Stimulated activated CD8-positive, alpha-beta memory T cell treated with anti-CD3 and anti-CD28 coated beads, Interleukin-4, amount 100 ng/mL, for 24 hours (primary cell): Measurements from ENCODE around the gene PLEKHG7.
"Not testable (repeated sequence)": the region's sequence is repeated elsewhere in the genome, so short reads cannot be mapped to it uniquely, and the experiment has no call there.

Experiments
- DNase-seq: peaks from one replicate; pipeline ENCODE4 v3.0.0-alpha.2; 2020; ENCODE audit warnings: low read depth

The PLEKHG7 gene

DNA sequence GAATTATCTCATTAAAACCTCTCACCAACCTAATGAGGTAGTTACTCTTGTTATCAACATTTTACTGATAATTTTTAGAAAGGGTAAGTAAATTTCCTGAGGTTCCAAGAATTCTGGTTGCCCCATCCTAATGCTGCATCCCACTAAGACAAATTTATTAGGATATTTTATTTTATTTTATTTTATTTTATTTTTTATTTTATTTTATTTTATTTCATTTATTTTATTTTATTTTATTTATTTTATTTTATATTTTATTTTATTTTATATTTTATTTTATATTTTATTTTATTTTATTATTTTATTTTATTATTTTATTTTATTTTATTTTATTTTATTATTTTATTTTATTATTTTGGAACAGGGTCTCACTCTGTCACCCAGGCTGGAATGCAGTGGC is 46.9 kb downstream of the PLEKHG7 start:
- not testable (repeated sequence) for DNase-seq

DNA sequence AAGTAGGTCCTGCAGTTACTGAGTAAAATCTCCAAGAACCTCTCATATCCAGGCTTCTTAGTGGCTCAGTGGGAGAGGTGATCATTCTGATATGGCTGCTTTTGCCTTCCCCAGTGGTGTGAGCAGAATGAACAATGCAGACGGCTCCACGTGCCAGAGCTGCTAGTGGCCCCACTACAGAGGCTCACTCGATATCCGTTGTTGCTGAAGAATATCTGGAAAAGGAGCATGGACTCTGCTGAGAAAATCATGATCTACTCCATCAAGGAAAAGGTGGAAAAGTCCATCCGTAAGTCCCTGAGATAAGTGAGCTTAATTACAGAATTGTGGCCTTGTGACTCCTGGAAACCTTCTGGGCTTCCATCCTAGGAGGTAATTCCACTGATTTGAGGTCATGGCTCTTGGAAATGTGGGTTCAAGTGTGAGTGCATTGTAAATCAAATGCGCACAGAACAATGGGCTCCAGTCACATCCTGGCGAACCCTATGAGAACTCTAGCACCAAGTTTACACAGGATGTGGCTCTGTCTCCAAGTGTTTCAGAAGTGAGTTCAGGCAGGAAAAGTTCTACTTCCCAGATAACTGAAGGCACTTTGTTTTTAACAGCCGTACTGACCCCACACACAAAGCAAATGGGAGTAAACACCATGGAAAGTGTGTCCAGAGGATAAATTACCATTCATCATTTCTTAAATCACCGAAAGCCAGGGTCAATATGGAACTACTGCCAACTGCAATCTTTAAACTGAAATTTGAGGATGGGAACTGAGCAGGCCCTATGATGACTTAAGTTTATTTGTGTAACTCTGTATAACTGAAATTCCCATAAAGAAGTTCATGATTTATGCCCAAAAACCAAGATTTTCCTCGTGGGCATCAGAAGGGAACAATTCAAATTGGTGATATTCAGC is 51.4 kb downstream of the PLEKHG7 start:
- no peak for DNase-seq

DNA sequence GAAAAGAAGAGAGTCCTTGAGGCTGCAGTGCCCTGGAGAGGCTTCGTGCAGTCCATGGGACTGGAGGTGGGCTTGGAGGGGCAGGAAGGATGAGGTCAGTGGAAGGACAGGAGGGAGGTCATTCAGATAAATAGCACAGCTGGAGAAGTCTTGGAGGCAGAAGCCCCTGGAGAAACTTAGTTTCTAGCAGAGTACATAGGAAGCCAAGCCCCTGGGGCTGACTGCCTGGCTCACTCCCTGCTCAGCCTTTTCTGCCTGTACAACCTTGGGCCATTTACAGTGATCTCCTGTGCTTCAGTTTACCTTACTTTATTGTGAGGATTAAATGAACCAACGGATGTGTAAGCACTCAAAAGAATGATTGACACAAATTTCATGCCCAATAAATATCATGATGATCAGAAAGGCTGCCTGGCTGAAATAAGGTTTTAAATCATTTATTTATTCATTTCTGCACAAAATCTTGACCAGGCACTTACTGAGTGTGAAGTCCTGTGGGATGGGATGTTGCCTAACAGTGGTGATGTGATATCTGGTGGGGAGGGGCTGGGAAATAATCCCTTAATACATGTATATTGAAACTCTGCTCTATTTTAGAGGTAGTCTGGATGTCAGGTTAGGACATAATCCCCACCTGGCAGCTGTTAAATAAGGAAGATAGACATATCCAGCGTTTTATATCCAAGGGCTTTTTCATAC is 54.3 kb downstream of the PLEKHG7 start:
- DNase-seq, result no peak

DNA sequence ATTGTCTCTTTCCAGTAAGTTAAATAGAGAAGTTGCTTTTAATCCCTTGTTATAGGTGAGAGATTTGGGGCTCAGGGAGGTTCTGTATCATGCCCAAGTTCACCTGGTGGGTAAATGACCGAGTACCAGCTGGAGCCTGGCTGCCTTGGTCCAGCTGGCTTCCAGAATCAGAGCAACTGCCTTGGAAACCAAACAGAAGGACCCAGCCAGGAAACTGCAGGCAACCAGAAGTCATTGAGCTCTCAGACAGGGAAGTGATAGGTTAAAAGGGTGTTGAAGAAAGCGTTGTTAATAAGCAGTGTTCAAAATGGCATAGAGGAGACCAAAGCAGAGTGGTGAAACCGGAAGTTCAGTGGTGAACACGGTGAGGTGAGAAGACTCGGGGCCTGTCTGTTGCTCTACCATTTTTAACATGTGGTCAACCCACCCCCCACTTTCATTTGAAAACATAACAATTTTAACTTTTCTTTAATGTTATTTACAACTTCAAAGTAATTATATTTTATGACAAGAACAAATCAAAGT is 54.9 kb downstream of the PLEKHG7 start:
- no peak for DNase-seq

DNA sequence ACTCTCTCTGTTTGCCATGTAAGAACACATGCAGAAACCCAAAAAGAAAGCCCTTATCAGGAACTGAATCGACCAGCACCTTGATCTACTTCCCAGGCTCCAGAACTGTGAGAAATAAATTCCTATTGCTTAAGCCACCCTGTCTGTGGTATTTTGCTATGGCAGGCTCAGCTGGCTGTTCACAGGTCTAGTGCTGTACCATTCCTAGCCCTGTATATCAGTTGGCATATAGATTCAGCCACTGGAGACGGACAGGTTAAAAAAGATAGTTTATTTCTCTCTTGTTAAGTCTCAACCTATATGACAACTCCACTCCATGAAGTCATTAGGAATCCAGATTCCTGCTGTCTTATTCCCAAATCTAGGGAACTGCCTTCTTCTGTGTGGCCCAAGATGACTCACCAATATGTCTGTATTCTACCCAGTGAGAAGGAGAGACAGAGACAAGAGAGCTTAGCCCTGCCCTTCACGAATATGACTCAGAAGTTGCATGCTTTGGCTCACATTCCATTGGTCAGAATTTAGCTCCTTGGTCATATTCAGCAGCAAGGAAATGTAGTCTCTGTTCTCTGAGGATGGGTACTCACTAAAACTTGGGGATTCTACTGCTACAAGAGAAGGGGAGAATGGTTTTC is 57.0 kb downstream of the PLEKHG7 start:
- DNase-seq, result no peak

DNA sequence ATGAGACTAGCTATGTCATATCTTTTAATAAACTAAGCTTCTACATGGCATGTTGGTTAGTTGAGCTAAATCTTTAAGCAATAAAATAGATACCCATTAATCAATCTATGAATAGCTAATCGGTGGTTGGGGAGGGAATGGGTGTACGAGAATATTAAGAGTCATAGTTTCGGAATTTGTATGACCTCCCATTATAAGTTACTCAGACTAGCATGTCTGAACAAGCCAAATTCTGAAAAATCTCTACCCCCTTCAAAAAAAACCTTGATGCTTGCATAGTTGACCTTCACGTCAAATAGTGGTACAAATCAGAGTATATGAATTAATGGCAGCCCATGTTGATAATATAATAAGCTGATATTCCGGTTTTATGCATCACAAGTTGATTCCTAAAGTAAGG is 60.0 kb downstream of the PLEKHG7 start:
- no peak for DNase-seq

DNA sequence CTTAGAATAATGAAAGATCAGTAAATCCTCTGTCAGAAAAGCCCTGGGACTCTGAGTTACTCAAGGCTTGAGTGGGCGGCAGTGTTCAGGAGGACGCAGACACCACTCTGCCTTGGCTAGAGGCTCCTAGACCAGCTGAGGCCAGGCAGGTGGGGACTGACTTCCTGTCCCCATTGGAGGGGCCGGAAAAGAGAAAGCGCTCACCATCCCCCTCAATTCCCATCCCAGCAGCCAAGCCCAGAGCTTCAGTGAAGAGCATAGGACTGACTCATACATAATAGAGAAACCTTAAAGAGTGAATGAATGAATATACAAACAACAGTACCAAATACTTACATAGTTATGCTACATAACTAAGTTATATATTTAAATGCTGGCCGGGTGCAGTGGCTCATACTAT is 62.0 kb downstream of the PLEKHG7 start:
- no peak for DNase-seq

DNA sequence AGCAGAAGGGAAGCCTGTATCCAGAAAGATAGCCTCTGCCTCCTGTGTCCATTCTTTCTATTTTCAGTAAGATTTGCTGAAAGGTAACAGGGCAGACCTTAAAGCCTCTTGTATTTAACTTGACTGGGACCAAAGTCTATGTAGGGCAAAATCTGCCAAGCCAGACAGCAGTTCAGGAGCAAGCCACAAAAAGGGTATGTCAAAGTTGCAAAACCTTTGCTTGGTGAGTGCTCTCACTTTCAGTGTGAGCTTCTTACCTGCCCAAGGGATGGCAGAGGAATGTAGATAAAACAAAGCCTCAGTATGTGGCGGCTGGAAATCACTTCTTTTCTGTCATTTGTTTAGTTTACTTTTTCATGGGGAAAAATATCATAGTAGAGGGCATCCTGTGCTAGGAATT is 63.1 kb downstream of the PLEKHG7 start:
- no peak for DNase-seq

DNA sequence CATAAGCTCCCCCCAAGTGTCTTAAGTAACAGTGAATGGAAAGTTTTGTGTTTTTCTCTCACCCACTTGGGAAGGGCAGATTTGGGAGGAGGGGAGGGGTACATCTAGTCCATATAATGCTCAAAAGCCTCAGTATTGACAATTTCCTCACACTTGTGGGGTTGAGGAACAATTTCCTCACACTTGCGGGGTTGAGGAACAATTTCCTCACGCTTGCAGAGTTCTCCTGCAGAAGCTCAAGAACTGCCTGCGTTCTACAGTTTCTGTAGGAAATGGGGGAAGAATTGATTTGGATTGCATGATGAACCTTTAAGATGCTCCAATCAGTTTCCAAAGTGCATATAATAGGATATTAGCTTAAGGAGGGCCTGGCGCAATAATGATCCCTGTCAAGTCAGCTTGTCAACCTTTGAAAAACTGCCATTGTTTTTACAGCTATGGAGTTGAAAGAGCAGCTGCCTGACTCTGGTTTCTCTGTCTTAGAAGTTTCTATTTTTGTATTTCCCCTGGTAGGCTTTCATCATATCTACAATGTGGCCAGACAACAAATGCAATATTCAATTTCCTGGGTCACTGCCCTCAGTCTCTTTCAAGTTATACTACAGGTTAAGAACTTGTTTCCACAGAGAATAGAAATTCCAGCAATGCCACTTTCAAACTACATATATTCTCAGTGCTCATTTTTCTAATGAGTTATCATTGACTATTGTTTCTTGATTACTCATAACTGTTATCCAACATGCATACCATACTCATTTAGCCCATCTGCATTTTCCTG is 66.5 kb downstream of the PLEKHG7 start:
- no peak for DNase-seq

DNA sequence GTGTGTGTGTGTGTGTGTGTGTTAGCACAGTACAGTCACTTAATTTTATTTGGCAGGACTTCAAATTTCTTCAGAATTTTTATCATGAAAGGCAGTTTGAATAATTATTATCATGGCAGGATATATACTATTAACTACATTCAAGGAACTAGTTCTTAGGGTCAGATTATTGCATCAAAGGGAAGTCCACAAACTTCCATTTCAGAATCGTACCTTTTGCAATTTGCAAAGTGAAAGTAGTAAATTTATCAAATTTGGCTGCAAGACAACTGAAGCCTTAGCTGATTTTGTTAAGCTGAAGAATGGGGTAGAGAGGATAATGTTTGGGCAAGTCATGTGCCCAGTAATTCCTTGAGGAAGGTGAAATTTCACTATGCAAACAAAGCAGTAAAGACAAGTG is 68.2 kb downstream of the PLEKHG7 start:
- DNase-seq, result no peak

DNA sequence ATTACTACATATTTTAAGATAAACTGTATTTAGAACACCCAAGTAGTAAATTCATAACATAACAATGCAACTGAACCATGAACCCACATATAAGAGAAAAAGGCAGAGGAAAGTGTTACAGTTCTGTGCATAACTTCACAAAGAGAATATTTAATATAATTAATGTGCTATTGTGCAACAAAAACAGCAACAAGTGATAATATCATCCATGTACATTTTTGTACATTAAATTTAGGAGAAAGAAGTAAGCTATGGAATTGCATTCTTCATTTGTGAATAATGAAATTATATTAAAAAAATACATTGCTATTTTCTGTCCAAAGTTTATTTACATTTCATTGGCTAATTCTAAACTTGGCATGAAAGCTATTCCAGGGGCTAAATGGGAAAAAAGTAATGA is 72.6 kb downstream of the PLEKHG7 start:
- no peak for DNase-seq

DNA sequence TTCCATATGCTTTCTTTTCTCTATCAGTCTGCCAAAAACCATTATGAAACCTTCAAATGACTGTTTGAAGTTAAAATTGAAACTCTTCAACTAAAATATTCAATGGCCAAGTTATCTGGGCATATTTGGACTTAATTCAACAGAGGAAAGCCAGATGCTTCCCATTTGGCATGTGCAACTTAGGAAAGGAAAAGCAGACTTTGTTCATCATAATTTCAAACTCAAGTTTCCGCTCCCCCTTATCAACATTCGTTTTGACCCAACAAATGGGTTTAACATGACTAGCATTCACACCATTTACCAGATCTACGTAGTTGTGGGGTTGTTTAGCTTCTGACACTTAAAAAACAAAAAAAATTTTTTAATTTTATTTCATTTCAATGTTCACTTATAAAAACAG is 75.7 kb downstream of the PLEKHG7 start:
- no peak for DNase-seq

DNA sequence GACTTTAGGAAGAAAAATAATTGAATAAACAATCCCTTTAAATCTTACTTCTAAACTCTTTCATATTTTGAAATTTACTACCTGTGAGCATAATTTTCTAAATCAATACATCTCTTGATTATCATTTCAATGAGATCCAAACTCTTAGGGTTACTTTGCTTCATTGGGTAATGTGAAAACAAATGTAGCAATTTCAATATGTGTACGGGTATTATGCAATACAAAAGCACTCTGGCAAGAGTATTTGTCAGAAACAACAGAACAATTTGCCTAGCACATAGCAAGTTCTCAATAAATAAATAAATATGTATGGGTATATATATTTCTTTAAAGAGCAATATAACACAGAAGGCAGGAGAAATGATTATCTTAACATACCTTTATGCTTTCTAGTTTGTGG is 77.1 kb downstream of the PLEKHG7 start:
- no peak for DNase-seq

DNA sequence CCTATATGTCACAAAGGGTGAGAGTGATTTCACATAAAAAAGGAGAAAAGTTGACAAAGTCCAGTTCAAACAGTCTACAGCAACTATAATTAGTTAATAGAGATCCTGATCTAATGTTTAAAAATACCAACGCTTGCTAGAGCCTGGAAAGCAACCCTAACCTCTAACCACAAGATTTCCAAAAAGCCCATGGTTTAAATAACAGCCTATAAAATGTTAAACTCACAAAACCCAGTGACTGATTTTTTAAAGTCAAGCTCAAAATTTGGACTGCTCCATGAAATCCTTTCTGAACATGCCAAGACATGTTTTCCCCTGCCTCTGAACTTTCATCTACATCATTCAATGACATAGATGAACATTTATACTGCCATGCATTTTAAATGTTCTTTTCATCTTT is 81.6 kb downstream of the PLEKHG7 start:
- DNase-seq, result no peak

DNA sequence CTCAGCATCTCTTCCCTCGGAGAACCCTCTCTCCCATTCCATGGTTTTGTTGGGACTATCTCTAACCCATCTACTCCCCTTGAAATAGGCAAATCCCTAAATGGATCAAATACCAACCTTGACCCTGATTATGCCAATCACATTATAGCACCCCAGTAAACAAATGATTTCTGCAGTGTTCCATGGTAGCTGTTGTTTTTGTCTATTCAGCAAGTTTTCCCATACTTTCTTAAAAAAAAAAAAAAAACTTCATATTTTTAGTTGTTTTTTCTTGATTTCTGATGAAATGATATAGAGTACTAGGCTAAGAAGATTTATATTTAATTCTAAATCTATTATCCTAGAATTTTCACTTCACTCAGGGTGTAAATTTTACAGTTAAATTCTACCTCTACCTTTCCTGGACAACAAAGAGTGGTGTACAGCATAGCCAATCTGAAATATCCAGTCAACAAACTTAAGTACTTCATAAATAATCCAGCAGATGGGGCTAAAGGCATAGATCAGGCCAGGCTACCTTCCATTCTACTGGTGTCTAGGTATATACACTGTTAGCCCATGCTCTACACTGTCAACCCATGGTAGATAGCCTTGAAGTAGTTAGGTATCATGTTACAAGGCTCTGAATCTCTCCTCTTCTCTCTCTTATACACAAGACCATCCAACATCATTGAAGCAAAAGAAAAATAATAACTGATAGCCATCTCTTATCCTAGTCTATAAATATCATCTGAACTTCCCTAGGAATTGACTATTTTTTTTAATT is 82.2 kb downstream of the PLEKHG7 start:
- DNase-seq, result no peak

DNA sequence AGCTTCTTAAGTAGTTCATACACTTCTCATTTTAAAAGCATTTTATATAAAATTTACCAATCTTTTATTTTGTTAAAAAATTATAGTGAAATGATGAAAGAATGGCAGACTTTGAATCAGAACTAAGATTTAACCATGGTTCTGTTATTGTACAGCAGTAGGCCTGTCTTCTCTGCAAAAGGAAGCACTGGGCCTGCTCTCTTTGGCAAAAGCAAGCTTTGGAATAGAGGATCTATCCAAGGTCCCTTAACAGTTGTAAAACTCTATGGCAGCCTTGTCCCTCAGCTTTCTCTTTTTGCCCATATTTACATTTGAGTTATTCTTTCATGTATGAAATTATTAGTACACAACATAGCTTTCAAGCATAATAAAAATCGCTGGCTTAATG is 82.8 kb downstream of the PLEKHG7 start:
- DNase-seq, result no peak

DNA sequence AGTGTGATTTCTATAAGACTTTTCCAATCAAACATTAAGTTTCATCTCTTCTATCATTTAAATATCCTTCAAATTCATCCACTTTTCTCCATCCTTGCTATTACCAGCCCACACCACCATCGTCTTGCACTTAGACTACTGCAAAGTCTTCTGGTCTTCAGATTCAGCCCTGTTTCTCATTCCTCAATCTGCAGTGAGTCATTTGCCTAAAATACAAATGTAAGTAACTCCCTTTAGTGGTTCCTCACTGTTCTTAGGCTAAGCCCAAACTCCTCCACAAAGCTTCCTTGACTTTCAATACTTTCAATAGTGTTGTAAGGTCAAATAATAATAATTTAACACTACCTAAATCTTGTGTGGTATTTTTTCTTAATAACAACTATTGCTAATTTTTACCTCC is 83.3 kb downstream of the PLEKHG7 start:
- no peak for DNase-seq

DNA sequence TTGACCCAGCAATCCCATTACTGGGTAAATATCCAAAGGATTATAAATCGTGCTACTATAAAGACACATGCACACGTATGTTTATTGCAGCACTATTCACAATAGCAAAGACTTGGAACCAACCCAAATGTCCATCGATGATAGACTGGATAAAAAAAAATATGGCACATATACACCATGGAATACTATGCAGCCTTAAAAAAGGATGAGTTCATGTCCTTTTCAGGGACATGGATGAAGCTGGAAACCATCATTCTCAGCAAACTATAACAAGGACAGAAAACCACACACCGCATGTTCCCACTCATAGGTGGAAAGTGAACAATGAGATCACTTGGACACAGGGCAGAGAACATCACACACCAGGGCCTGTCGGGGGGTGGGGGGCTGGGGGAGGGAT is 91.6 kb downstream of the PLEKHG7 start:
- DNase-seq, result not testable (repeated sequence)

DNA sequence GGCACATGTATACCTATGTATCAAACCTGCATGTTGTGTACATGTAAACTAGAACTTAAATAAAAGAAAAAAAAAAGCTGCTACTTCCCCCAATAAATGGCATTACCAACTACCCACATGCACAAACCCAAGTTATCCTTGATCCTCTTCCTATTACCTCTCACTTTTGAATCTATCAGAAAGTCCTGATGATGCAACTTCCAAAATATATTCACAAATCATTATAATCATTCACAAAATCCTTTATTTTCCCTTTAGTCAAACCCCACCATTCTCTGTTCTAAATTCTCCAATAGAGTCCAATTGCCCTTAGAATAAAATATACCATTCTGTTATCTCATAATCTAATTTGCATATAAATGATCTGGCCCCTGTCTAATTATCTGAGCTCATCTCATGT is 92.0 kb downstream of the PLEKHG7 start:
- DNase-seq, result no peak

DNA sequence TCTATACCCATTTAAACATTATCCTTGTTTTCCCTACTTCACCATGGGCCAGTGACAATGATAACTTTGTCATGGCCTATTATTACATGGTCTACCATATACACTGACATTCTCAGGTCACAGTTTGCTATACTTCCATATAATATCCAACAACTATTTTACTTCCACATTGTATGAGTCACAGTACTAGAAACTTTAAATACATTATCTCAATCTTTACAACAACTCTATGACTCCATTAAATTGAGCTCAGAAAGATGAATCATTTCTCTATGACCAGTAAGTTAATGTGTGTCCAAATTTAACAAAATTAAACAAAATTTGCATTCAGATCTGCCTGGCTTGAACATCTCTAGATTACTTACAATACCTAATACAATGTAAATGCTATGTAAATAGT is 93.9 kb downstream of the PLEKHG7 start:
- DNase-seq, result no peak

DNA sequence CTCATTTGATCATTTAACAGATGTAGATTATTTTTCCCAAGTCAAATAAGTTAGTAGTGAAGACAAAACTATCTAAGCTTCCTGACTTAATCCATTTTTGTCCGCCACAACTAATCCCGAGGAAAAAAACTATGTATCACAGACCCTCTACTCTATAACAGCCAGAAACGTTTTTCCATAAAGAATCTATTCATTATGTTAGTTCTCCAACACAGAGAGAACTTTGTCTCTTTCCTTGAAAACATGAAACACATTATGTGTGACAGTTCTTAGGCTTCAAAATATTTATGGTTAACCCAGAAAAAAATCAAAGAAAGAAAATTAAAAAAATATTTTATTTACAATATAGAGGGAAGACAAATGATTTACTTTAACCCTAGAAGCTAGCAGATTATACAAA is 100.1 kb downstream of the PLEKHG7 start:
- no peak for DNase-seq
